Upper lobe of left lung (tissue), 4 donors: ENCODE results near the gene NYNRIN.

ENCODE experiments used
- POLR2A ChIP-seq, 4 donors: fragments of 450-650 bp; IDR thresholded peaks; one replicate each; pipeline ENCODE4 v1.5.1; 2016 to 2017; ENCODE audit warnings: antibody characterized with exemption in 4 of 4, mild to moderate bottlenecking in 2 of 4
- TF ChIP-seq, protein P1 (sequence below), 6 experiments: fragments of 450-650 bp in 4 of 6; fragments of 200-600 bp in 2 of 6; sonication (generic) in 2 of 6; IDR thresholded peaks; one replicate each; pipeline ENCODE4 v1.5.1; 2016 to 2019; ENCODE audit warnings: antibody characterized with exemption in 6 of 6

DNA sequence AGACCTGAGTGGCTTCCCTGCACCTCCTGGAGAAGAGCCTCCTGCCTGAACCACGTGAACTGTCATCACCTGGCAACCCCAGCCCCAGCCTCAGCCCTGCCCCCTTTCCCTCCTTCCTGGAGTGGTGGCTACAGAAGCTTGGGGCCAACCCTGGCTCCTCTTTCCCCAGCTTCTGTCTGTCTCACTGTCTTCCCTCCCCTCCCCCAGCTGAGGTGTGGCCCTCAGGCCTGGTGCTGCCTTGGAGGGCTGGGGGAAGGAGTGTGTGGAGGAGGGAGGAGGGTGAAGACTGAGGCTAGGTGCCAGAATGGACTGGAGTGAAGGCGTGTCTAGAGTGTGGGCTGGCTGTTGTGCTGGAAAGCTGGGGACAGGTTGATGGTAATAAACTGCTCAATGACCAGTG is 21.1 kb upstream of the NYNRIN start:
- TF ChIP-seq, protein P1, sequence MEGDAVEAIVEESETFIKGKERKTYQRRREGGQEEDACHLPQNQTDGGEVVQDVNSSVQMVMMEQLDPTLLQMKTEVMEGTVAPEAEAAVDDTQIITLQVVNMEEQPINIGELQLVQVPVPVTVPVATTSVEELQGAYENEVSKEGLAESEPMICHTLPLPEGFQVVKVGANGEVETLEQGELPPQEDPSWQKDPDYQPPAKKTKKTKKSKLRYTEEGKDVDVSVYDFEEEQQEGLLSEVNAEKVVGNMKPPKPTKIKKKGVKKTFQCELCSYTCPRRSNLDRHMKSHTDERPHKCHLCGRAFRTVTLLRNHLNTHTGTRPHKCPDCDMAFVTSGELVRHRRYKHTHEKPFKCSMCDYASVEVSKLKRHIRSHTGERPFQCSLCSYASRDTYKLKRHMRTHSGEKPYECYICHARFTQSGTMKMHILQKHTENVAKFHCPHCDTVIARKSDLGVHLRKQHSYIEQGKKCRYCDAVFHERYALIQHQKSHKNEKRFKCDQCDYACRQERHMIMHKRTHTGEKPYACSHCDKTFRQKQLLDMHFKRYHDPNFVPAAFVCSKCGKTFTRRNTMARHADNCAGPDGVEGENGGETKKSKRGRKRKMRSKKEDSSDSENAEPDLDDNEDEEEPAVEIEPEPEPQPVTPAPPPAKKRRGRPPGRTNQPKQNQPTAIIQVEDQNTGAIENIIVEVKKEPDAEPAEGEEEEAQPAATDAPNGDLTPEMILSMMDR (IDR thresholded peaks at IDR 0.05), result no peak
- no peak for TF ChIP-seq POLR2A (IDR thresholded peaks at IDR 0.05)
